ENCODE results near the gene TMEM190. TPM values are rescaled to one million over a fixed set of nuclear protein-coding genes. Genes with fewer than 3 reads are reported as not detected.

The TMEM190 gene
- total and polyA plus RNA-seq, 2 donors (not counting 1 experiment from before 2014, with no cell fraction given), result not detected

- peaks cover 0 to 55% (median 23%) of the 10 kb centered on the region in 4 experiments for H3K27me3 ChIP-seq (replicated peaks in 1 of 4; ENCODE audit: control extremely low read depth in 1 of 4, control insufficient read depth in 3 of 4, insufficient read depth in 4 of 4, low read length in 3 of 4)
- intact Hi-C loops (cut with micrococcal nuclease), result no loop called here
- DNase-seq (no peak), ATAC-seq (ENCODE audit: low read depth) (no peak)
- H3K9ac ChIP-seq (ENCODE audit: low read length), result no peak overlapping the region
- H3K27ac ChIP-seq (ENCODE audit: low read length in 2 of 2), result no peak overlapping the region
- Mint-ChIP-seq H3K4me1 (peaks cover 23% of the 10 kb centered on the region), H3K4me3 (peak overlapping the region; percentile 82), H3K27ac (no peak overlapping the region), H3K9me3 (ENCODE audit: insufficient read depth) (no peaks in the 10 kb centered on the region), H3K27me3 (peaks cover 38% of the 10 kb centered on the region)
- peaks cover 23 to 29% of the 10 kb centered on the region in 2 donors for H3K4me1 ChIP-seq (ENCODE audit: control insufficient read depth in 2 of 2, insufficient read depth in 2 of 2, low read length in 2 of 2)
- H3K4me3 ChIP-seq (ENCODE audit: control extremely low read depth in 1 of 5, extremely low read depth in 1 of 5, insufficient read depth in 1 of 5, low read depth in 2 of 5, low read length in 4 of 5), result no peak overlapping the region
- 62% methylated on average over 2 of the region's 6 CpGs for WGBS (ENCODE audit: insufficient coverage)
- POLR2A ChIA-PET, result no interaction called here
- H4K20me1 ChIP-seq (ENCODE audit: control insufficient read depth, insufficient read depth, low read length, poor library complexity, severe bottlenecking), result no peaks in the 10 kb centered on the region
- CTCF ChIA-PET, result no interaction called here
- TF ChIP-seq, protein P1, sequence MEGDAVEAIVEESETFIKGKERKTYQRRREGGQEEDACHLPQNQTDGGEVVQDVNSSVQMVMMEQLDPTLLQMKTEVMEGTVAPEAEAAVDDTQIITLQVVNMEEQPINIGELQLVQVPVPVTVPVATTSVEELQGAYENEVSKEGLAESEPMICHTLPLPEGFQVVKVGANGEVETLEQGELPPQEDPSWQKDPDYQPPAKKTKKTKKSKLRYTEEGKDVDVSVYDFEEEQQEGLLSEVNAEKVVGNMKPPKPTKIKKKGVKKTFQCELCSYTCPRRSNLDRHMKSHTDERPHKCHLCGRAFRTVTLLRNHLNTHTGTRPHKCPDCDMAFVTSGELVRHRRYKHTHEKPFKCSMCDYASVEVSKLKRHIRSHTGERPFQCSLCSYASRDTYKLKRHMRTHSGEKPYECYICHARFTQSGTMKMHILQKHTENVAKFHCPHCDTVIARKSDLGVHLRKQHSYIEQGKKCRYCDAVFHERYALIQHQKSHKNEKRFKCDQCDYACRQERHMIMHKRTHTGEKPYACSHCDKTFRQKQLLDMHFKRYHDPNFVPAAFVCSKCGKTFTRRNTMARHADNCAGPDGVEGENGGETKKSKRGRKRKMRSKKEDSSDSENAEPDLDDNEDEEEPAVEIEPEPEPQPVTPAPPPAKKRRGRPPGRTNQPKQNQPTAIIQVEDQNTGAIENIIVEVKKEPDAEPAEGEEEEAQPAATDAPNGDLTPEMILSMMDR (IDR thresholded peaks at IDR 0.05), result no peak
- no peak for TF ChIP-seq EZH2 (IDR thresholded peaks at IDR 0.05; ENCODE audit: borderline replicate concordance, insufficient read depth, low read depth, low read length, poor library complexity, severe bottlenecking)
- peaks cover 0 to 18% (median 0%) of the 10 kb centered on the region in 3 donors for H3K9me3 ChIP-seq (ENCODE audit: control extremely low read depth in 1 of 3, control insufficient read depth in 2 of 3, insufficient read depth in 1 of 3, low read length in 2 of 3)
- no peak overlapping the region for H2AFZ ChIP-seq (ENCODE audit: insufficient read depth, low read depth, low read length, poor library complexity, severe bottlenecking)
- H3K79me2 ChIP-seq (ENCODE audit: control insufficient read depth, insufficient read depth, low read length), result no peaks in the 10 kb centered on the region
- no peak overlapping the region for H3K4me2 ChIP-seq (replicated peaks; ENCODE audit: low read depth, low read length, poor library complexity, severe bottlenecking)
- no peaks in the 10 kb centered on the region for H3K36me3 ChIP-seq (replicated peaks in 1 of 2; ENCODE audit: control extremely low read depth in 1 of 2, control insufficient read depth in 1 of 2, extremely low read depth in 1 of 2, insufficient read depth in 2 of 2, low read length in 1 of 2)
Observed at GRCh38 chr19:55352040-55352439, 24.6 kb upstream of the TMEM190 start.

- DNase-seq, result no peak
- H4K20me1 ChIP-seq (ENCODE audit: control insufficient read depth, insufficient read depth, low read length, poor library complexity, severe bottlenecking), result no peaks in the 10 kb centered on the region
- peak overlapping the region; percentile 82 for H3K4me3 Mint-ChIP-seq
- H3K79me2 ChIP-seq (ENCODE audit: control insufficient read depth, insufficient read depth, low read length), result no peaks in the 10 kb centered on the region
- H3K4me3 ChIP-seq (ENCODE audit: control extremely low read depth in 1 of 5, extremely low read depth in 1 of 5, insufficient read depth in 1 of 5, low read depth in 2 of 5, low read length in 4 of 5), result no peak overlapping the region
- H3K27ac Mint-ChIP-seq, result no peak overlapping the region
- peaks cover 23% of the 10 kb centered on the region for H3K4me1 Mint-ChIP-seq
- no peak overlapping the region for H2AFZ ChIP-seq (ENCODE audit: insufficient read depth, low read depth, low read length, poor library complexity, severe bottlenecking)
- H3K4me1 ChIP-seq (ENCODE audit: control insufficient read depth in 2 of 2, insufficient read depth in 2 of 2, low read length in 2 of 2), result peaks cover 23 to 29% of the 10 kb centered on the region in 2 donors
- ChIA-PET CTCF (no interaction called here), POLR2A (no interaction called here)
- H3K4me2 ChIP-seq (replicated peaks; ENCODE audit: low read depth, low read length, poor library complexity, severe bottlenecking), result peak overlapping the region; percentile 79
- 76% methylated on average over 25 of the region's 25 CpGs for WGBS (ENCODE audit: insufficient coverage)
- H3K9me3 ChIP-seq (ENCODE audit: control extremely low read depth in 1 of 3, control insufficient read depth in 2 of 3, insufficient read depth in 1 of 3, low read length in 2 of 3), result peaks cover 0 to 18% (median 0%) of the 10 kb centered on the region in 3 donors
- no peaks in the 10 kb centered on the region for H3K36me3 ChIP-seq (replicated peaks in 1 of 2; ENCODE audit: control extremely low read depth in 1 of 2, control insufficient read depth in 1 of 2, extremely low read depth in 1 of 2, insufficient read depth in 2 of 2, low read length in 1 of 2)
- no peak for TF ChIP-seq EZH2 (IDR thresholded peaks at IDR 0.05; ENCODE audit: borderline replicate concordance, insufficient read depth, low read depth, low read length, poor library complexity, severe bottlenecking)
- TF ChIP-seq, protein P1 (IDR thresholded peaks at IDR 0.05), result no peak
- intact Hi-C loops (cut with micrococcal nuclease), result no loop called here
- H3K9me3 Mint-ChIP-seq (ENCODE audit: insufficient read depth), result no peaks in the 10 kb centered on the region
- peaks cover 0 to 60% (median 24%) of the 10 kb centered on the region in 4 experiments for H3K27me3 ChIP-seq (replicated peaks in 1 of 4; ENCODE audit: control extremely low read depth in 1 of 4, control insufficient read depth in 3 of 4, insufficient read depth in 4 of 4, low read length in 3 of 4)
- peaks cover 44% of the 10 kb centered on the region for H3K27me3 Mint-ChIP-seq
- ATAC-seq (ENCODE audit: low read depth), result no peak
- no peak overlapping the region for H3K9ac ChIP-seq (ENCODE audit: low read length)
- no peak overlapping the region for H3K27ac ChIP-seq (ENCODE audit: low read length in 2 of 2)
Observed at GRCh38 chr19:55352549-55353145, 24.0 kb upstream of the TMEM190 start.

All from B cell (primary cell).